Right lobe of liver (tissue), 4 donors: ENCODE data around the gene CPOX.

ENCODE experiments used
- POLR2A ChIP-seq: fragments of 450-650 bp; IDR thresholded peaks from one replicate; pipeline ENCODE4 v1.6.1; 2017; ENCODE audit warnings: antibody characterized with exemption, mild to moderate bottlenecking
- TF ChIP-seq, protein P1 (sequence below), 4 donors: fragments of 200-600 bp in 3 of 4; fragments of 450-650 bp in 1 of 4; IDR thresholded peaks; one replicate each; pipeline versions ENCODE4 v1.5.1 to v1.8.0; 2016 to 2022; ENCODE audit warnings: antibody characterized with exemption in 4 of 4, mild to moderate bottlenecking in 2 of 4
- donor health status: DM: no; HTN: no; CAD: no.
- donor health status: DM: no; HTN: no; CAD: no.
- donor health status: DM: no; HTN: yes; CAD: no.

DNA sequence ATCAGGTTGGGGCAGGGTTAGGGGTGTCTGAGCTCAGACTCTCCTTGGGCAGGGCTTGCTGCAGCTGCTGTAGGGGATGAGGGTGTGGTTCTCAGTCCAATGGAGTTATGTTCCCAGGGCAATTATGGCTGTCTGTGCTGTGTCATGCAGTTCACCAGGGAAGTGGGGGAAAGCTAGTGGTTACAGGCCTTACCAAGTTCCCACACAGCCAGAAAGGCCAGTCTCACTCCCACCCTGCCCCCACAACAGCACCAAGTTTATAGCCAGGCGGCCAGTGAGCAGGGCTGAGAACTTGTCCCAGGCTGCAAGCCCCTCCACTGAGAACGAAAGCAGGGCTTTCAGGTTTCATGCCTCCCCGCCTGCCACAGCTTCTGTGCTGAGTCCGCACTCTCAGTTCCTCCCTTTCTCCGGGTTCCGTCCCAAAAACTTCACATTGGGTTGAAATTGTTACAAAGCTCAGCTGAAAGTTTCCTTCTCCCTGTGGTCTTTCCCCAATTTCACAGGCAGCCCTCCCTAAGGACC, 19.6 kb upstream of the CPOX start:
- TF ChIP-seq, protein P1, sequence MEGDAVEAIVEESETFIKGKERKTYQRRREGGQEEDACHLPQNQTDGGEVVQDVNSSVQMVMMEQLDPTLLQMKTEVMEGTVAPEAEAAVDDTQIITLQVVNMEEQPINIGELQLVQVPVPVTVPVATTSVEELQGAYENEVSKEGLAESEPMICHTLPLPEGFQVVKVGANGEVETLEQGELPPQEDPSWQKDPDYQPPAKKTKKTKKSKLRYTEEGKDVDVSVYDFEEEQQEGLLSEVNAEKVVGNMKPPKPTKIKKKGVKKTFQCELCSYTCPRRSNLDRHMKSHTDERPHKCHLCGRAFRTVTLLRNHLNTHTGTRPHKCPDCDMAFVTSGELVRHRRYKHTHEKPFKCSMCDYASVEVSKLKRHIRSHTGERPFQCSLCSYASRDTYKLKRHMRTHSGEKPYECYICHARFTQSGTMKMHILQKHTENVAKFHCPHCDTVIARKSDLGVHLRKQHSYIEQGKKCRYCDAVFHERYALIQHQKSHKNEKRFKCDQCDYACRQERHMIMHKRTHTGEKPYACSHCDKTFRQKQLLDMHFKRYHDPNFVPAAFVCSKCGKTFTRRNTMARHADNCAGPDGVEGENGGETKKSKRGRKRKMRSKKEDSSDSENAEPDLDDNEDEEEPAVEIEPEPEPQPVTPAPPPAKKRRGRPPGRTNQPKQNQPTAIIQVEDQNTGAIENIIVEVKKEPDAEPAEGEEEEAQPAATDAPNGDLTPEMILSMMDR (IDR thresholded peaks at IDR 0.05), result no peak
- TF ChIP-seq POLR2A, result no peak
